Stimulated activated naive CD8-positive, alpha-beta T cell treated with anti-CD3 and anti-CD28 coated beads, Interleukin-15, amount 100 ng/mL, for 72 hours (primary cell): ENCODE data around the gene WHRN.

Experiments
- ATAC-seq: fragments of 150-1000 bp; cut with Tn5 transposase; 2 replicates; pipeline ENCODE4 v1.10.0; 2021; ENCODE audit warnings: mild to moderate bottlenecking, moderate library complexity
- DNase-seq, 2 donors: peaks; one replicate each; pipeline ENCODE4 v3.0.0; 2021 to 2022
- H3K27ac Mint-ChIP-seq, 2 donors: one replicate each; pipeline ENCODE4 v1.8.0; 2022; ENCODE audit warnings: mild to moderate bottlenecking in 2 of 2, mixed read lengths in 2 of 2, moderate library complexity in 2 of 2
- H3K27me3 Mint-ChIP-seq: one replicate; pipeline ENCODE4 v1.8.0; 2022; ENCODE audit warnings: mixed read lengths
- H3K4me1 Mint-ChIP-seq: one replicate; pipeline ENCODE4 v1.8.0; 2022; ENCODE audit warnings: mild to moderate bottlenecking, mixed read lengths
- H3K4me3 Mint-ChIP-seq, 2 donors: one replicate each; pipeline ENCODE4 v1.8.0; 2022; ENCODE audit warnings: mild to moderate bottlenecking in 2 of 2, mixed read lengths in 2 of 2, moderate library complexity in 1 of 2
- H3K9me3 Mint-ChIP-seq, 2 donors: one replicate each; pipeline ENCODE4 v1.8.0; 2022; ENCODE audit warnings: mixed read lengths in 2 of 2

Gene WHRN

DNA sequence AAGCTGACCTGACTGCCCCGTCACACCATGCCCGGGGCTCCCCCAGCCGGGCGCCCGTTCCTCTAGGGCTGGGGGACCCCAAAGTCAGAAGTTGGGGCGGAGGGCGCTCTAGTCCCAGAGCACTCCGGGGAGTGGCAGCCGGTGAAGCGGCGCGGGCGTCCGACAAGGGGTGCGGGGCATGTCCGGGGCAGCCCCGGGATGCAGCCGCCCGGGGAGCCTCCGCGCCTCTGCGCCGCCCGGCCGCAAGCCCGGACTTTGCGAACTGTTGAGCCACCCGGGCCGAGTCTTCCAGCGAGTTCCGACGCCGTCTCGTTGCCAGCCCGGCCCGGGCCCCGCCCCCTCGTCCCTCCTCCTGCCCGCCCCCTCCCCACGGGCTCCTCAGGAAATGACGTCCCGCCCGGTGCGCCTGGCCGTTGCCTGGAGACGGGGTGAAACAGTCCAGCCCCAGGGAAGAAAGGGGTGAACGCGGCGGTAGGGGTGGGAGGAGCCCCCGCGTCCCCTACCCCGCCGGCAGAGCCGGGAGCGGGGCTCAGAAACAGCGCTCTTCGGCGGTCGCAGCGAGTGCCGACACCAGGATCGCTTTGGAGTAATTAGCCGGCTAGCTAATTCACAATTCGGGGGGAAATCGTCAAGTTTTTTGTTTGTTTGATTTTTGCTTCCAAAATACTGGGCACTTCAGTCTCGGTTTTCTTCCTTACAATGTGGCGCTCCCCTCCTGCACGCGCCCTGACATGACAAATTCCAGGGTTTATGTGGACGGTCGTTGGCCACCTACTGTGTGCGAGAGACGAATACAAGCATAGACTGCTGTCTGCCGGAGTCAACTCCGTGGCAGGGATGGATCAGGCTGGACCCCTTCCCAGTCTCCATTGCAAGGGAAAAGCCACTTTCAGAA lies at the start of gene WHRN:
Gene WHRN (minus strand): TSS at position 287 of the 895 bp plus-strand sequence. CDS start 672 bp downstream, outside the sequence.
- H3K9me3 Mint-ChIP-seq = no peaks in the 10 kb centered on the region
- H3K27ac Mint-ChIP-seq = peak within 1 kb of the TSS; percentile 48 to 93
- peaks cover 43% of the 10 kb centered on the region for H3K27me3 Mint-ChIP-seq
- peak within 1 kb of the TSS; percentile 82 to 96 for H3K4me3 Mint-ChIP-seq
- peaks cover 40% of the 10 kb centered on the region for H3K4me1 Mint-ChIP-seq
- DNase-seq = peak; percentile 82 to 87
- peak; percentile 89 for ATAC-seq

DNA sequence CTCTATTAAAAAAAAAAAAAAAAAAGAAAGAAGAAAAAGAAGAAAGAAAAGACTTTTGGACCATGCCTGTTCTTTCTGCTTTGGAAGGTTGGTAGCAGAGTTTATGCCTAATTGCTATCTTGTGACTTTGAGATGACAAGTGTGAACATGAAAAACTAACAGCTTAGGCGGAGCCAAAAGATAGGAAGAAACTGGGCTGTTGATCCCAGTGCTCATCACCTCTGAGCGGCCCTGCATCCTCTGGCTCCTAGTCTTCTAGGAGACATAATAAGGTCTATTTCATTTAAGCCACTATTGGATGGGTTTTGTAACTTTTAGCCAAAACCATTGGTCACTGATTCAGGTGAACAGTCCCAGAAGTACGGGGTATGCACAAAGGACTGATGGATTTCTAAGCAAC lies 47.9 kb upstream of the WHRN start:
- Mint-ChIP-seq H3K27ac (no peak overlapping the region), H3K4me3 (no peak overlapping the region), H3K9me3 (peaks cover 0 to 4% of the 10 kb centered on the region in 2 donors)

DNA sequence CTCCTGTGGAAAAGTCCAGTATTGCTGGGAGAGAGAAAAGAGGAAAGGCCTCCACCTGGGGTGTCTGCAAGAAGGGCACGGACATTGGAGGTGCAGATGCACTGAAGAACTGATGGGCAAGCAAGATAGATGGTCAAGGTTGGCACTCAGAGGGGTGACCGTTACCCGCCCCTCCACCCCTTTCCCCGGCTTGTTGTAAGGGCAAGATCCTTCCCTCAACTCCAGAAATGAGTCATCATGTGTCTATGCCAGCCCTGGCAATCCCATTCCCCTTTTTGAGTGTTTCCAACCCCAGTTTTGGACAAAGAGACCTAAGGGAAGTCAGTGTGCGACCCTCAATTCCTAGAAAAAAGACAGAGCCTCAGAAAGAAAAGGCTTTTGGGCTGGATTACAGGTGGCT lies 47.4 kb upstream of the WHRN start:
- ATAC-seq (no peak), DNase-seq (no peak)
- peaks cover 6% of the 10 kb centered on the region for H3K4me1 Mint-ChIP-seq
- peaks cover 0 to 4% of the 10 kb centered on the region in 2 donors for H3K9me3 Mint-ChIP-seq
- H3K27ac Mint-ChIP-seq = peak overlapping the region in 1 of 2 donors; percentile 13
- no peaks in the 10 kb centered on the region for H3K27me3 Mint-ChIP-seq
- no peak overlapping the region for H3K4me3 Mint-ChIP-seq

More for the DNA sequence above, 47.9 kb upstream of the WHRN start:
- DNase-seq (no peak), ATAC-seq (no peak)
- H3K27me3 Mint-ChIP-seq = no peaks in the 10 kb centered on the region
- peaks cover 6% of the 10 kb centered on the region for H3K4me1 Mint-ChIP-seq

DNA sequence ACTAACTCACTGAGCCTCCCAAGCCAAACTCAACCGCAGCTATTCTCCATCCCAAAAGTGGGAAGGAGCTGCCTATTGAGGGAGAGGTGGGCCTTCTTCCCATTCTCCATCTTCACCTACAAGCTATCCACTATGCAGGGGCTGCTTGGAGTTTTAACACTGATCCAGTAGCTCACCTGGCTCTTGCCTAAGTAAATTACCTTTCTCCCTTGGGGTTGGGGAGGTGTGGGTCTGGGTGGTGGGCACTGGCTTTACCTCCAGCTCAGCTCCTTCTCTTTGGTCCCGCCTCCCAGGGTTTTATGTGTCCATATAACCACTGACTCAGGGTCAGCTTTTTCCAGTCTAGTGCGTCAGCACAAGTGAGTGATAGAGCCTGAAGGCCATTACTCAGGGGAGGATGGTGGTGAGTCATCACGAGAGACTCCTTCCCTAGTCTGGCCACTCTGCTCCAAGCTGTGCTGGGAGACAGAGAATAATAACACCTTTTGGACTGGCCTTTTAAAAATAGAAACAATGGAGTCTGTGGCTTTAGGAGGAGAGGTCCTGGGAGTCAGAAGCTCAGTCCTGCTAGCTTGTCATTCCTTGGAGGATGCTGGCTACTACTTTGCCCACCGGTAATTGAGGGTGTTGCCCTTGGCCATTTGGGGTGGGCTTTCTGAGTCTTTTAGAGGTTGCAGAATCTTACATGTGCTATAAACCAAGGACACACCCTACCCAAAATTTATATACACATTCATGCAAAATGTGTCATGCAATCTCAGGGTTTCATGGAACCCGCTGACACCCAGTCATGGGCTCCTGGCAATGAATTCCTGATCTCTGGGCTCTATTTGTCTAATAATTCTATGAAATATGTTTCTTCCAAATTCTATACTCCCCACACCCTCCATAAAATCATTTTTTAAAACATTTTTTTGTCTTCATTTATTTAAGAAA lies 46.7 kb upstream of the WHRN start:
- no peak for DNase-seq
- Mint-ChIP-seq H3K9me3 (peaks cover 0 to 4% of the 10 kb centered on the region in 2 donors), H3K4me3 (no peak overlapping the region), H3K4me1 (peaks cover 6% of the 10 kb centered on the region), H3K27ac (peak overlapping the region in 1 of 2 donors; percentile 19), H3K27me3 (no peaks in the 10 kb centered on the region)
- ATAC-seq = no peak

DNA sequence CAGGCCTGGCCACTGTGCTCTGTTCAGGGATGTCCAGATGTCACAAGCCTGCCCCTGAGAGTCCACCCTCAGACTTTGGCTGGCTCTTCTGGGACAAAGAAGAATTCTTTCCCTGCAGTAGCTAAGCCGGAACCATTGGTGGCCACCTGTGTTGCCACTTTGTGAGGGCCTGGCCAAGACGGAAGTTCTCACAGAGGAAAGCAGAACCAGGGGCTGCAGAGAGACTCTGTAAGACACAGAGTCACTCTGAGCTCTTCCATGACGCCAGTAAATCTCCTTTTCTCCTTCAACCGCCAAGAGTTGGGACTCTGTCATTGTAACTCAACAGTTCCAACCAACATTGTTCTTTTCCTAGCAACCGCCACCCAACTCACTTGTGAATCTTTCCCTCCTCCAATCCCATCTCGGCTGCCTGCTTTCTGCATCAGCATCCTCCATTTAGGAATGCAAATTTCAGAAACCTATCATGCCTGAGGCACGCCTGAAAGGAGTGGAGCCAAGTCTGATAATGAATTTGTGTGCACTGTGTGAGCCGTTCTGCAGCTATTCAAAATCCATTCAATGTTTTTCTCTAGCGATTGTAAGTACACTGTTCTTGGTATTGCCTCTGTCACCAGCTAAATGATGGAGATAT lies 44.5 kb upstream of the WHRN start:
- no peak overlapping the region for H3K4me3 Mint-ChIP-seq
- no peak overlapping the region for H3K27ac Mint-ChIP-seq
- no peaks in the 10 kb centered on the region for H3K4me1 Mint-ChIP-seq
- DNase-seq = no peak
- ATAC-seq = no peak
- H3K9me3 Mint-ChIP-seq = no peaks in the 10 kb centered on the region
- H3K27me3 Mint-ChIP-seq = no peaks in the 10 kb centered on the region

DNA sequence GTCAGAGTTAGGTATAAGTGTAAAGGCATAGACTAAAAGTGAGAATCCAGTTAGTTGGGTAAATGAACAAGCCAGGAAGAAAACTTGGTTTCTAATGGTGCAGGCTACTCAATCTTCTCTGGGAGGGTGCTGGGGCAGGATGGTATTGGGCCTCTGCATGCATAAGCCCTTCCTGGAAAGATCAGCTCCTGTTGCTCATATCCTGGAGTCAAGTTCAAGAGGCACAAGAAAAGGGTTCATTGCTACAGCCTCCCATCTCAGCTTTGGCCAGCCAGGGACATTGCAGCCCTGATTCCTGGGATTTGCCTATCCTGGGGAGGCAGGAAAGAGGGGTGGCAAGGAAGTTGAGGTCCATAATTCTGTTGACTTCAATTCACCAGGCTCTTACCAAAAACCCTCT lies 41.6 kb upstream of the WHRN start:
- ATAC-seq = no peak
- Mint-ChIP-seq H3K9me3 (no peaks in the 10 kb centered on the region), H3K27me3 (no peaks in the 10 kb centered on the region), H3K27ac (no peak overlapping the region), H3K4me1 (no peaks in the 10 kb centered on the region), H3K4me3 (no peak overlapping the region)
- no peak for DNase-seq

DNA sequence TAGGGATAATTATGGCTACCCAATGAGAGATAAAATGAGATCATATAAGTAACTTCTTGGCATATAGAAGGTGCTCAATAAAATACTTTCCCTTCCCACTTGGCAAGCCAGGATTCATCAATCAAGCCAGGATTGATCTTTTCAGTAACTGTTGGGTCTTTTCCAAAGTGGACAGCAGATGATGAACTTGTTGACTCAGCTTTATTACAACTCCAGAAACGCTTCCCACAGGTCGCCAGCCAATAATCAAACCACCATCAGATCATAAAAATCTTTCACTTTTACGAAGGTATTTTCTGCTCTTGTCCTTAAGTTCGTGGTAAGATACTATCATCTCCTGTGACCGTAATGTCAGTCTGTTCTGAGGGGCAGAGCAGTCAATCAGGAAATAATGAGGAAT lies 39.8 kb upstream of the WHRN start:
- Mint-ChIP-seq H3K4me1 (no peaks in the 10 kb centered on the region), H3K27me3 (no peaks in the 10 kb centered on the region), H3K9me3 (no peaks in the 10 kb centered on the region), H3K4me3 (no peak overlapping the region), H3K27ac (no peak overlapping the region)
- ATAC-seq = no peak
- no peak for DNase-seq

DNA sequence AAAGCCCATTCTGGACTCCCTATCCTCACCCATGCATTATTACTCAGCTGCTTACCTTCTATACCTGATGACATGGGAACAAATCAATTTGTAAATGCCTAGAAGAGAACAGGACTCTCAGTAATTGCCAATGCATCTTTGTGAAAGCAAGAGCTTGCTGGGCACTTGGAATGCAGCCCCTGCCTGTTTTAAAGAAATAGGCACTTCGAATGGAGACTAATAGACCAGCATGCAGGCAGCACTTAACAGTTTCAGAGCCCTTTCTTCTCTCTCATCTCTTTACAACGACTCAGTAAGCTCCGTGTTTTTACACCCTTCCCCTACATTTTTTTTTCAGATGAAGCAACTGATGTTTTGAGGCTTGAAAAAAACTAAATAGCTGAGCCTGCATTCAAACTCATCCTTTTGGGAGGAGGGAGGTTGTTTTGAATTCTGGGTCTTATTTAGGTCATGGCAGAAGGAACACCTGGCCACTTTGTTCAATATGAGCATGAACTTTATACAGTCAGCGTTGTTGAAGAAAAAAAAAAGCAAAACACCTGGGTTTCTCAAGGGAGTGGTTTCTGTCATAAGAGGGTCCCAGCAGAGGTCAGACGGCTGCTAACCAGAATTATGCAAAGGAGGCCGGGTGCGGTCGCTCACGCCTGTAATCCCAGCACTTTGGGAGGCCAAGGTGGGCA lies 34.6 kb upstream of the WHRN start:
- no peaks in the 10 kb centered on the region for H3K4me1 Mint-ChIP-seq
- ATAC-seq (no peak), DNase-seq (no peak)
- H3K4me3 Mint-ChIP-seq = no peak overlapping the region
- no peak overlapping the region for H3K27ac Mint-ChIP-seq
- no peaks in the 10 kb centered on the region for H3K9me3 Mint-ChIP-seq
- H3K27me3 Mint-ChIP-seq = no peaks in the 10 kb centered on the region

DNA sequence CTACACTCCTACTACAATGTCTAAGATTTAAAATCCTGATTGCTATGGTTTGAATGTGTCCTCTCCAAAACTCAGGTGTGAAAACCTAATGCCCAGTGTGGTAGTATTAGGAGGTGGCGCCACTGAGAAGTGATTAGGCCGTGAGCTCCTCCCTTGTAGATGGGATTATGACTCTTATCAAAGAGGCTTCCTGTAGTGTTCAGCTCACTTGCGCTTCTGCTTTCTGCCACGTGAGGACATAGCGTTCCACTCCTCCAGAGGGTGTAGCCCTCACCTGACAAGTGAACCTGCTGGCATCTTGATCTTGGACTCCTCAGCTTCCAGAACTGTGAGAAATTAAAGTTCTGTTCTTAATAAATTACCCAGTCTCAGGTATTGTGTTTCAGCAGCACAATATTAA lies 33.0 kb upstream of the WHRN start:
- Mint-ChIP-seq H3K9me3 (no peaks in the 10 kb centered on the region), H3K4me3 (no peak overlapping the region), H3K4me1 (no peaks in the 10 kb centered on the region), H3K27me3 (no peaks in the 10 kb centered on the region), H3K27ac (no peak overlapping the region)
- DNase-seq (no peak), ATAC-seq (peak; percentile 81)

DNA sequence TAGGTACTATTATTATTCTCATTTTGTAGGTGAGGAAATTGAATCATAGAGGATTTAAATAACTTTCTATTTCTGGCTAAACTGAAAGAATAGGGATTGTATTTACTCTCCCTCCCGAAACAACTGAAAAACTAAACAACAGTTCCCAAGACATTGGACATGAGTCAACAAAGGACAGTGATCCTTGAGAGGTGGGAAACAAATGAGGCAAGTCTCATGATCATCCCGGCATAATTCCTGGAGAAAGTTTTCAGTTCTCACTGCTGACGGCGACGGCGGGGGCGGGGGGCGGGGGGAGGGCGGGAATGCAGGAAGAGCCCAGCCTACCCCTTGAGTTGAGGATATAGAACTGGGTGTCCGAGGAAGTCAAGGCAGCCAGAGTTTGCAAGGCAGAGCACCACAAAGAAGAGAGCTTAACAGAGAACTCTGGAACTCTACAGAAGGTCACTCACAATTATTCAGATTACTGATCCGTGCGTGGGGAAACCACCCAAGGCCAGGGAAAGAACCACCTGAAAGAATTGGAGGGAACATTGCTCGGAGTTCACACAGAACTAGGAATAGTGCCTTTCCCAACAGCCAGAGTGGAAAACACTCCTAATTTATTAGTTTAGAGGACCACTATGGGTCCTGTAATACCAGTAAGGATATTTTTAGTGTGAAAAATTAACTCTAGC lies 27.4 kb upstream of the WHRN start:
- Mint-ChIP-seq H3K27me3 (peaks cover 7% of the 10 kb centered on the region), H3K4me1 (no peaks in the 10 kb centered on the region), H3K27ac (no peak overlapping the region), H3K9me3 (no peaks in the 10 kb centered on the region), H3K4me3 (no peak overlapping the region)
- ATAC-seq (no peak), DNase-seq (no peak)

DNA sequence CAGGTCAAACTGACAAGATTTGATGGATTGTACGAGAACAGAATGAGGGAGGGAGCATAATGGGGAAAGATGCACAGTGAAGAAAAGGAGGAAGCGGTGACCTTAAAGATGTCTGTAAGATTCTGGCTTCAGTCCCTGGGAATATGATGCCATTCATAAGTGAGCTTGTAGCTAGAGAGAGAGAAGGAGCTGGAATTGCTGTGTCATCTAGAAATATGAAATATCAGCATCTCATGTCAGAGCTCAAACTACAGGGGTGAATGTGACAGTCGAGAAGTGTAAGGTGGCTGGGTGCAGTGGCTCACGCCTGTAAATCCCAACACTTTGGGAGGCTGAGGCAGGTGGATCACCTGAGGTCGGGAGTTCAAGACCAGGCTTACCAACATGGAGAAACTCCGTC lies 24.0 kb upstream of the WHRN start:
- ATAC-seq = no peak
- no peak overlapping the region for H3K27ac Mint-ChIP-seq
- H3K27me3 Mint-ChIP-seq = peaks cover 27% of the 10 kb centered on the region

DNA sequence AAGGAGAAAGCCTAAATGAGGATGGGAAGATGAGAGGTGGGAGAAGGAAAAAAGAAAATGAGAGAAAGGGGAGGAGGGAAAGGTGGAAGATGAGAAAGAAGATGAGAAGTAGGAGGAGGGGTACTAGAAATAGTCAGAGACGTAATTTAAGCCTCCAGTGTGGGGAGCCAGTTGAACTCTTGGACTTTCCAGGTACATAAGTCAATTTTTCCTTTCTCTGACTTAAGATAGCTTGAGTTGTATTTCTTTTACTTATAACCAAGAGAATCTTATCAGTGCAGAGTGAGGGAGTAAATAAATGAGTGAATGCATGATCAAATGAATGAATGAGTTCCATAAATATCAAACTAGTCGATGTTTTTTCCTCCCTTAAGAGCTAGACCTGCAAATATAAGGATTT lies 21.5 kb upstream of the WHRN start:
- Mint-ChIP-seq H3K27me3 (peaks cover 40% of the 10 kb centered on the region), H3K4me1 (no peaks in the 10 kb centered on the region), H3K9me3 (no peaks in the 10 kb centered on the region), H3K4me3 (no peak overlapping the region), H3K27ac (no peak overlapping the region)
- ATAC-seq = no peak
- no peak for DNase-seq

More for the DNA sequence above, 24.0 kb upstream of the WHRN start:
- H3K4me3 Mint-ChIP-seq = no peak overlapping the region
- H3K9me3 Mint-ChIP-seq = no peaks in the 10 kb centered on the region
- H3K4me1 Mint-ChIP-seq = no peaks in the 10 kb centered on the region
- no peak for DNase-seq

DNA sequence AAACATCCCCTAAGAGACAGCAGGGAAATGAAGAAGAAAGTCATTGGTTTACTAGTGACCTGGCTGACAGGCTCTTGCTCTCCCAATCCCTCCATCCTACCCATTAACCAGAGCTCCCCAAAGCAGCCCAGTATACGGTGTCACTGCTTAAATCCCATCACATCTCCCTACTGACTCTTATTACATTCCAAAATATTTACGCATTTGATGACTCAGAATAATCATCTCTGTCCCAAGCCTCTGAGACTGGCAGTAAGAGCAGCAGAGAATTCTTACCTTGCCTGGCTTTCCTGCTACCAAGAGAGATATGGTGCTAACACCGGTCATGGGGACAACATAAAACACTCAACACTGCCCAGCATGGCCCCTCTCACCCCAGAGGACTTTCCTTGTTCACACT lies 20.2 kb upstream of the WHRN start:
- H3K27me3 Mint-ChIP-seq = peaks cover 42% of the 10 kb centered on the region
- no peak for ATAC-seq
- no peaks in the 10 kb centered on the region for H3K9me3 Mint-ChIP-seq
- no peaks in the 10 kb centered on the region for H3K4me1 Mint-ChIP-seq
- no peak overlapping the region for H3K27ac Mint-ChIP-seq
- no peak overlapping the region for H3K4me3 Mint-ChIP-seq
- DNase-seq = no peak

DNA sequence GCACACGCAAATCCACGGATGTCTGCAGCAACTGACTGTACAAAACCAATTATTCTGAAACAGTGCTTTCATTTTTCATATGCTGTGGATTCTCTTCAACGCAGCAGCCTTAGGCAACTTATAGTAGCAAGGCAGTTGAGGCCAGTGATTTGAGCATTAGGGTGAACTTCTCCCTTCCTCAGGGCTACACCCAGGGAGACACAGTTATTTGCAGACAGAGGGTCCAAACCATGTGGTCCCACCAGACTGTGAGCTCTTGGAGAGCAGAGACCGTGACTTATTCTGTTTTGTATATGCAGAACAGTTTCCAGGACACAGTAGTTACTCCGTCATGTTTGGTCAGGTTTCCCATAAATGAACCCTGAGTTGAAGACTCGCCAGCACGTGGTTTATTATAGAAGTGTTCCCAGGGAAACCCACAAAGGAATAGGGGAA lies 19.0 kb upstream of the WHRN start:
- no peak for ATAC-seq
- H3K27ac Mint-ChIP-seq = no peak overlapping the region
- no peak overlapping the region for H3K4me3 Mint-ChIP-seq
- H3K27me3 Mint-ChIP-seq = peaks cover 41% of the 10 kb centered on the region
- H3K4me1 Mint-ChIP-seq = no peaks in the 10 kb centered on the region
- no peak for DNase-seq
- no peaks in the 10 kb centered on the region for H3K9me3 Mint-ChIP-seq
